IMR-90 (cell line): ENCODE data around the gene KLHDC9. TPM values are rescaled to one million over a fixed set of nuclear protein-coding genes. Genes with fewer than 3 reads are reported as not detected.

Source experiments
- ATAC-seq: fragments of 200-7000 bp; cut with Tn5 transposase; 2 replicates; pipeline ENCODE4 v1.9.1; 2020; ENCODE audit warnings: low read depth, mild to moderate bottlenecking, moderate library complexity
- BruUV-seq: library from RNA; stranded (reverse); fragments of 400-500 nt; replicated peaks from 2 replicates; lab custom pipeline; 2021; lab: Mats Ljungman, UMichigan
- CTCF ChIA-PET: fragments of 300-600 bp; formaldehyde crosslinking; extraction: SDS; loops from one replicate; lab custom pipeline; 2021; ENCODE audit warnings: antibody characterized with exemption; lab: Yijun Ruan, JAX
- POLR2A ChIA-PET: fragments of 300-600 bp; sonication (Branson Sonifier 250); formaldehyde crosslinking; loops from one replicate; lab custom pipeline; 2022; ENCODE audit warnings: antibody characterized with exemption; ENCODE audit not compliant: unreplicated experiment; lab: Charles Lee
- DNase-seq: peaks from one replicate; pipeline ENCODE4 v3.0.0; 2013
- H2AFZ ChIP-seq: replicated peaks from 2 replicates; pipeline ENCODE3; 2013; ENCODE audit warnings: low read length, mild to moderate bottlenecking; ENCODE audit not compliant: poor library complexity
- H2AK5ac ChIP-seq: 2 replicates; pipeline ENCODE4 v1.6.1; 2013; ENCODE audit warnings: low read depth, low read length, inconsistent platforms
- H2AK9ac ChIP-seq: replicated peaks from 2 replicates; pipeline ENCODE3; 2013; ENCODE audit warnings: mild to moderate bottlenecking, low read depth, low read length, moderate library complexity; ENCODE audit not compliant: poor library complexity
- H2BK120ac ChIP-seq: 2 replicates; pipeline ENCODE4 v1.6.1; 2013; ENCODE audit warnings: low read depth, low read length, inconsistent platforms
- H2BK15ac ChIP-seq: 3 replicates; pipeline ENCODE4 v1.6.1; 2013; ENCODE audit warnings: low read depth, low read length, inconsistent platforms
- H2BK20ac ChIP-seq: 2 replicates; pipeline ENCODE4 v1.6.1; 2013; ENCODE audit warnings: low read depth, mild to moderate bottlenecking, inconsistent platforms, low read length, moderate library complexity
- H2BK5ac ChIP-seq: 2 replicates; pipeline ENCODE4 v1.6.1; 2013; ENCODE audit warnings: mild to moderate bottlenecking, low read depth, low read length, inconsistent platforms; ENCODE audit not compliant: poor library complexity, severe bottlenecking
- H3K14ac ChIP-seq: replicated peaks from 2 replicates; pipeline ENCODE4 v1.6.1; 2013; ENCODE audit warnings: low read depth, low read length, inconsistent platforms
- H3K18ac ChIP-seq: 2 replicates; pipeline ENCODE4 v1.6.1; 2013; ENCODE audit warnings: low read depth, low read length, control low read depth
- H3K23ac ChIP-seq: 2 replicates; pipeline ENCODE4 v1.6.1; 2013; ENCODE audit warnings: low read depth, low read length, inconsistent platforms
- H3K27ac ChIP-seq: 2 replicates; pipeline ENCODE4 v1.5.1; 2013; ENCODE audit warnings: mild to moderate bottlenecking, control low read depth, low read length; ENCODE audit not compliant: insufficient read depth
- H3K27me3 ChIP-seq: 2 replicates; pipeline ENCODE4 v1.6.1; 2013; ENCODE audit warnings: low read length; ENCODE audit not compliant: control insufficient read depth, insufficient read depth
- H3K36me3 ChIP-seq: 2 replicates; pipeline ENCODE4 v1.6.1; 2013; ENCODE audit warnings: low read length, mixed read lengths; ENCODE audit not compliant: control insufficient read depth, insufficient read depth
- H3K4ac ChIP-seq: 2 replicates; pipeline ENCODE4 v1.6.1; 2013; ENCODE audit warnings: low read depth, low read length, inconsistent platforms
- H3K4me1 ChIP-seq: 2 replicates; pipeline ENCODE4 v1.6.1; 2013; ENCODE audit warnings: low read length, mixed read lengths; ENCODE audit not compliant: control insufficient read depth, insufficient read depth
- H3K4me2 ChIP-seq: 2 replicates; pipeline ENCODE4 v1.6.1; 2013; ENCODE audit warnings: low read depth, mild to moderate bottlenecking, control low read depth, low read length, moderate library complexity
- H3K4me3 ChIP-seq: 2 replicates; pipeline ENCODE4 v1.5.1; 2013; ENCODE audit warnings: low read depth, mild to moderate bottlenecking, control low read depth, low read length, moderate library complexity; ENCODE audit not compliant: insufficient read depth
- H3K56ac ChIP-seq: 2 replicates; pipeline ENCODE4 v1.6.1; 2013; ENCODE audit warnings: low read length, inconsistent platforms; ENCODE audit not compliant: insufficient read depth; ENCODE audit errors: extremely low read depth
- H3K79me1 ChIP-seq, 2 experiments: 2 replicates each; pipeline ENCODE4 v1.6.1; 2013; ENCODE audit warnings: low read length in 2 of 2, inconsistent platforms in 1 of 2, low read depth in 1 of 2
- H3K9ac ChIP-seq: 2 replicates; pipeline ENCODE4 v1.6.1; 2013; ENCODE audit warnings: low read depth, low read length, control low read depth
- H3K9me1 ChIP-seq: 2 replicates; pipeline ENCODE4 v1.6.1; 2013; ENCODE audit warnings: low read length, inconsistent platforms; ENCODE audit not compliant: insufficient read depth
- H3K9me3 ChIP-seq: 2 replicates; pipeline ENCODE4 v1.6.1; 2013; ENCODE audit warnings: low read length; ENCODE audit not compliant: control insufficient read depth, insufficient read depth
- H4K20me1 ChIP-seq: 2 replicates; pipeline ENCODE4 v1.6.1; 2013; ENCODE audit warnings: low read length, inconsistent platforms; ENCODE audit not compliant: insufficient read depth
- H4K5ac ChIP-seq: 2 replicates; pipeline ENCODE4 v1.6.1; 2013; ENCODE audit warnings: mild to moderate bottlenecking, low read depth, low read length, control low read depth
- H4K8ac ChIP-seq, 2 experiments: 2 replicates each; pipeline ENCODE4 v1.6.1; 2013; ENCODE audit warnings: low read depth in 2 of 2, low read length in 2 of 2, control low read depth in 1 of 2, inconsistent platforms in 1 of 2
- H4K91ac ChIP-seq: 2 replicates; pipeline ENCODE4 v1.6.1; 2013; ENCODE audit warnings: low read depth, low read length, inconsistent platforms; ENCODE audit not compliant: insufficient read depth
- CEBPB ChIP-seq: IDR thresholded peaks from 2 replicates; pipeline ENCODE4 v1.6.1; 2012; ENCODE audit warnings: low read depth, low read length, improper control_type of control experiment
- CHD1 ChIP-seq: IDR thresholded peaks from 2 replicates; pipeline ENCODE4 v1.6.1; 2012; ENCODE audit warnings: low read depth, low read length, improper control_type of control experiment
- FOS ChIP-seq: fragments of 150-350 bp; IDR thresholded peaks from 2 replicates; pipeline ENCODE4 v1.6.1; 2016; ENCODE audit warnings: low read depth, low read length
- MAZ ChIP-seq: IDR thresholded peaks from 2 replicates; pipeline ENCODE4 v1.6.1; 2012; ENCODE audit warnings: low read depth, mild to moderate bottlenecking, low read length, improper control_type of control experiment, moderate library complexity, borderline replicate concordance
- MXI1 ChIP-seq: IDR thresholded peaks from 2 replicates; pipeline ENCODE4 v1.6.1; 2012; ENCODE audit warnings: low read depth, mild to moderate bottlenecking, low read length, moderate library complexity, borderline replicate concordance
- NFE2L2 ChIP-seq: fragments of 150-350 bp; IDR thresholded peaks from 2 replicates; pipeline ENCODE4 v1.6.1; 2016; ENCODE audit warnings: low read depth, mild to moderate bottlenecking, low read length
- RAD21 ChIP-seq: IDR thresholded peaks from 2 replicates; pipeline ENCODE4 v1.6.1; 2012; ENCODE audit warnings: low read length, improper control_type of control experiment
- RFX5 ChIP-seq: IDR thresholded peaks from 2 replicates; pipeline ENCODE4 v1.8.0; 2012; ENCODE audit warnings: low read depth, mild to moderate bottlenecking, low read length, moderate library complexity
- SMC3 ChIP-seq: fragments of 150-350 bp; IDR thresholded peaks from 2 replicates; pipeline ENCODE4 v1.6.1; 2016; ENCODE audit warnings: low read depth, mild to moderate bottlenecking, antibody characterized with exemption, low read length, moderate library complexity
- WGBS, 2 experiments: methylation state at CpG; one replicate each; pipeline versions ENCODE4 v1.1.5 to v1.1.7; 2013; ENCODE audit warnings: missing lambda C conversion rate in 2 of 2; ENCODE audit not compliant: insufficient read length in 1 of 2; ENCODE audit errors: extremely low coverage in 2 of 2; 5-methylcytosine and 5-hydroxymethylcytosine counted together
- dilution Hi-C: fragments of 300-500 bp; cut with HindIII; formaldehyde crosslinking; loops from one replicate; pipeline ENCODE4 v1.14.3; 2018; ENCODE audit warnings: low sequenced_read_pairs; ENCODE audit not compliant: unreplicated experiment
- in situ Hi-C: fragments of 300-500 bp; cut with MboI; formaldehyde crosslinking; loops from 3 replicates; pipeline ENCODE4 v1.14.3; 2019; ENCODE audit warnings: low sequenced_read_pairs, inconsistent platforms, mixed read lengths
- intact Hi-C: fragments of 100-400 bp; cut with micrococcal nuclease; formaldehyde crosslinking; loops from 2 replicates; pipeline ENCODE4 v1.10.0; 2022
- polyA plus RNA-seq, 3 experiments: library from polyadenylated mRNA; depleted of rRNA; stranded (reverse); fragments of >200 nt; gene quantifications; 2 replicates each; pipeline ENCODE4 v1.2.3, GENCODE V29; 2012; ENCODE audit warnings: low replicate concordance in 1 of 3
- total RNA-seq: library from RNA; depleted of rRNA; stranded (reverse); fragments of >200 nt; gene quantifications from 2 replicates; pipeline ENCODE4 v1.2.3, GENCODE V29; 2012
- TF ChIP-seq, protein P1 (sequence below): conservative IDR thresholded peaks from 2 replicates; pipeline ENCODE4 v1.5.1; 2012; ENCODE audit warnings: mild to moderate bottlenecking, low read depth, low read length, improper control_type of control experiment
- TF ChIP-seq, protein P2 (sequence below): fragments of 150-350 bp; IDR thresholded peaks from 2 replicates; pipeline ENCODE4 v1.6.1; 2016; ENCODE audit warnings: low read depth, mild to moderate bottlenecking, low read length, moderate library complexity, borderline replicate concordance

KLHDC9 gene
- total and polyA plus RNA-seq, 2 of the 4 experiments (the other 2 are of a cell fraction): 0.18 to 0.70 TPM

DNA sequence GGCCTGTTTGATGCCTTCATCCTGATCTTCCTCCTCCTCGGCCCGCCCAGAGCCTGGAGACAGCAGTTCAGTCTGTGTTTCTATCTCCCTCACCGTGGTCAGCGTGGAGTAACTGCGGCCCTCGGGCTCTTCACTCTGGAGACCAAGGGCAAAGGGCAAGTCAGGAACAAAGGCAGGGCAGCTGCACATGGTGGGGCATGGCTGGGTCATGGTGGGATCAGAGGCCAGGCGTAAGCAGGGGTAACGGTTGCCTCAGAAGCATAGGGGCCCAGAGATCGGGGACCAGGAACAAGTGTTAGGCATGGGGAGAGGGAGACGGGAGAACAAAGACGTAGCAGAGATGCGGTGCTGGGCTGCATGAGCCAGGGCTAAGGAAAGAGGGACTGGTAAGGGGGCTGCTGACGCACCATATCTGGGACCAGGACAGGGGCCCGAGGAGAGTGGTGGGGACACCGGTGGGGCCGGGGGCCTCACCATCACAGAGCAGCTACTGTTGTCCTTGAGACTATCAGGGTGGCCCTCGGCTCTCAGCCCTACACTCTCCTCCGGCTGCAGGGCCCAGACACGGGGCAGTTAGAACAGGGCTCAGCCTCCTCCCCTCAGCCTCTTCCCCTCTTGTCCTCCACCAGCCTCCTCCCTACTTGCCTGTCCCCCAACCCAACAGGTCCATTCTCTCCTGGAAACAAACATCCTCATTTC lies 25.3 kb upstream of the KLHDC9 start:
- Histone ChIP-seq H3K9me3 (no peaks in the 10 kb centered on the region), H2BK15ac (no peak overlapping the region), H3K23ac (no peak overlapping the region), H3K4ac (no peak overlapping the region), H4K20me1 (no peaks in the 10 kb centered on the region; the same call in none of the 2 replicates), H3K9ac (no peak overlapping the region), H2BK5ac (no peak overlapping the region), H2BK120ac (no peak overlapping the region), H2AK9ac (no peak overlapping the region), H3K4me2 (no peak overlapping the region), H3K79me1 (no peaks in the 10 kb centered on the region), H4K8ac (no peak overlapping the region), H3K27ac (no peak overlapping the region), H3K36me3 (no peaks in the 10 kb centered on the region), H3K27me3 (no peaks in the 10 kb centered on the region), H3K4me3 (no peak overlapping the region), H3K9me1 (no peaks in the 10 kb centered on the region), H4K91ac (no peak overlapping the region), H3K56ac (no peak overlapping the region), H3K14ac (no peak overlapping the region), H2BK20ac (no peak overlapping the region), H2AK5ac (no peak overlapping the region), H3K18ac (no peak overlapping the region), H4K5ac (no peak overlapping the region), H3K4me1 (no peaks in the 10 kb centered on the region), H2AFZ (peak overlapping the region; percentile 23)
- dilution Hi-C loops (no loop called here), in situ Hi-C loops (no loop called here), intact Hi-C loops (loop anchor here (2.0 kb wide), 1 partner anchor 24 kb away; no protein-coding TSS in a partner anchor)
- TF ChIP-seq, protein P1, sequence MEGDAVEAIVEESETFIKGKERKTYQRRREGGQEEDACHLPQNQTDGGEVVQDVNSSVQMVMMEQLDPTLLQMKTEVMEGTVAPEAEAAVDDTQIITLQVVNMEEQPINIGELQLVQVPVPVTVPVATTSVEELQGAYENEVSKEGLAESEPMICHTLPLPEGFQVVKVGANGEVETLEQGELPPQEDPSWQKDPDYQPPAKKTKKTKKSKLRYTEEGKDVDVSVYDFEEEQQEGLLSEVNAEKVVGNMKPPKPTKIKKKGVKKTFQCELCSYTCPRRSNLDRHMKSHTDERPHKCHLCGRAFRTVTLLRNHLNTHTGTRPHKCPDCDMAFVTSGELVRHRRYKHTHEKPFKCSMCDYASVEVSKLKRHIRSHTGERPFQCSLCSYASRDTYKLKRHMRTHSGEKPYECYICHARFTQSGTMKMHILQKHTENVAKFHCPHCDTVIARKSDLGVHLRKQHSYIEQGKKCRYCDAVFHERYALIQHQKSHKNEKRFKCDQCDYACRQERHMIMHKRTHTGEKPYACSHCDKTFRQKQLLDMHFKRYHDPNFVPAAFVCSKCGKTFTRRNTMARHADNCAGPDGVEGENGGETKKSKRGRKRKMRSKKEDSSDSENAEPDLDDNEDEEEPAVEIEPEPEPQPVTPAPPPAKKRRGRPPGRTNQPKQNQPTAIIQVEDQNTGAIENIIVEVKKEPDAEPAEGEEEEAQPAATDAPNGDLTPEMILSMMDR: no peak
- TF ChIP-seq, protein P2, sequence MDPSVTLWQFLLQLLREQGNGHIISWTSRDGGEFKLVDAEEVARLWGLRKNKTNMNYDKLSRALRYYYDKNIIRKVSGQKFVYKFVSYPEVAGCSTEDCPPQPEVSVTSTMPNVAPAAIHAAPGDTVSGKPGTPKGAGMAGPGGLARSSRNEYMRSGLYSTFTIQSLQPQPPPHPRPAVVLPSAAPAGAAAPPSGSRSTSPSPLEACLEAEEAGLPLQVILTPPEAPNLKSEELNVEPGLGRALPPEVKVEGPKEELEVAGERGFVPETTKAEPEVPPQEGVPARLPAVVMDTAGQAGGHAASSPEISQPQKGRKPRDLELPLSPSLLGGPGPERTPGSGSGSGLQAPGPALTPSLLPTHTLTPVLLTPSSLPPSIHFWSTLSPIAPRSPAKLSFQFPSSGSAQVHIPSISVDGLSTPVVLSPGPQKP: no peak
- TF ChIP-seq CHD1 (no peak), RFX5 (no peak), SMC3 (no peak), MXI1 (no peak), RAD21 (no peak), NFE2L2 (no peak), MAZ (no peak), FOS (no peak), CEBPB (no peak)
- ATAC-seq (no peak), DNase-seq (no peak)
- ChIA-PET CTCF (interaction anchor here (0.5 to 0.7 kb wide), 2 partner anchors 24 to 190 kb away, joined by 3 read pairs; no protein-coding TSS in a partner anchor), POLR2A (no interaction called here)
- WGBS, 2 experiments: 87% methylated on average over 13 of the region's 19 CpGs; no CpG with 5 or more reads in 1 of the 2 experiments
- no TSS peak for BruUV-seq
